ENCODE measurements around the gene OAT.
A peak's percentile ranks its signal among the peaks of the same experiment; 100 is the strongest.

OAT gene

GRCh38 chr10:124390471-124391187 is 28.1 kb downstream of the OAT start:
- ATAC-seq (no peak), DNase-seq (no peak)
- Mint-ChIP-seq H3K9me3 (no peaks in the 10 kb centered on the region), H3K4me1 (peaks cover 6% of the 10 kb centered on the region), H3K4me3 (no peak overlapping the region), H3K27ac (peak overlapping the region in 1 of 2 donors; percentile 26), H3K27me3 (no peaks in the 10 kb centered on the region)

GRCh38 chr10:124389613-124390361 is 28.9 kb downstream of the OAT start:
- H3K4me3 Mint-ChIP-seq = peak overlapping the region; percentile 47 to 66
- no peaks in the 10 kb centered on the region for H3K9me3 Mint-ChIP-seq
- no peak for DNase-seq
- ATAC-seq = peak; percentile 2
- peak overlapping the region in 1 of 2 donors; percentile 46 for H3K27ac Mint-ChIP-seq
- H3K4me1 Mint-ChIP-seq = peaks cover 6% of the 10 kb centered on the region
- H3K27me3 Mint-ChIP-seq = peaks cover 5% of the 10 kb centered on the region

- peak; percentile 93 for ATAC-seq
- DNase-seq = peak; percentile 90 to 94
- Mint-ChIP-seq H3K4me3 (peak overlapping the region; percentile 47 to 66), H3K27me3 (peaks cover 10% of the 10 kb centered on the region), H3K27ac (no peak overlapping the region), H3K4me1 (peaks cover 6% of the 10 kb centered on the region), H3K9me3 (no peaks in the 10 kb centered on the region)
Observed at GRCh38 chr10:124388823-124389612, 29.7 kb downstream of the OAT start.

- DNase-seq = no peak
- H3K9me3 Mint-ChIP-seq = no peaks in the 10 kb centered on the region
- H3K27me3 Mint-ChIP-seq = peaks cover 14% of the 10 kb centered on the region
- no peak for ATAC-seq
- H3K27ac Mint-ChIP-seq = peak overlapping the region in 1 of 2 donors; percentile 19
- peak overlapping the region in 1 of 2 donors; percentile 53 for H3K4me3 Mint-ChIP-seq
- H3K4me1 Mint-ChIP-seq = peaks cover 6% of the 10 kb centered on the region
Observed at GRCh38 chr10:124388476-124388822, 30.3 kb downstream of the OAT start.

- H3K4me1 Mint-ChIP-seq = peaks cover 6% of the 10 kb centered on the region
- no peak for ATAC-seq
- peaks cover 19% of the 10 kb centered on the region for H3K27me3 Mint-ChIP-seq
- DNase-seq = no peak
- no peaks in the 10 kb centered on the region for H3K9me3 Mint-ChIP-seq
- peak overlapping the region in 1 of 2 donors; percentile 54 for H3K27ac Mint-ChIP-seq
- peak overlapping the region in 1 of 2 donors; percentile 15 for H3K4me3 Mint-ChIP-seq
Observed at GRCh38 chr10:124387078-124387874, 31.4 kb downstream of the OAT start.

- ATAC-seq (no peak), DNase-seq (no peak)
- Mint-ChIP-seq H3K27me3 (peaks cover 25% of the 10 kb centered on the region), H3K9me3 (no peaks in the 10 kb centered on the region), H3K4me3 (no peak overlapping the region), H3K27ac (no peak overlapping the region), H3K4me1 (peaks cover 6% of the 10 kb centered on the region)
Observed at GRCh38 chr10:124386186-124387077, 32.3 kb downstream of the OAT start.

GRCh38 chr10:124385627-124386185 is 33.0 kb downstream of the OAT start:
- no peak for DNase-seq
- H3K27ac Mint-ChIP-seq = no peak overlapping the region

GRCh38 chr10:124384591-124385190 is 34.0 kb downstream of the OAT start:
- H3K9me3 Mint-ChIP-seq = no peaks in the 10 kb centered on the region
- DNase-seq (no peak), ATAC-seq (no peak)
- H3K4me3 Mint-ChIP-seq = no peak overlapping the region
- no peak overlapping the region for H3K27ac Mint-ChIP-seq
- H3K27me3 Mint-ChIP-seq = peaks cover 43% of the 10 kb centered on the region
- H3K4me1 Mint-ChIP-seq = peaks cover 4% of the 10 kb centered on the region

More at GRCh38 chr10:124385627-124386185, 33.0 kb downstream of the OAT start:
- no peaks in the 10 kb centered on the region for H3K9me3 Mint-ChIP-seq
- H3K27me3 Mint-ChIP-seq = peaks cover 33% of the 10 kb centered on the region
- peaks cover 6% of the 10 kb centered on the region for H3K4me1 Mint-ChIP-seq
- no peak overlapping the region for H3K4me3 Mint-ChIP-seq
- no peak for ATAC-seq

- ATAC-seq (no peak), DNase-seq (no peak)
- H3K27ac Mint-ChIP-seq = no peak overlapping the region
- H3K4me3 Mint-ChIP-seq = no peak overlapping the region
- H3K4me1 Mint-ChIP-seq = no peaks in the 10 kb centered on the region
- peaks cover 48% of the 10 kb centered on the region for H3K27me3 Mint-ChIP-seq
- H3K9me3 Mint-ChIP-seq = no peaks in the 10 kb centered on the region
Observed at GRCh38 chr10:124384172-124384571, 34.6 kb downstream of the OAT start.

- no peaks in the 10 kb centered on the region for H3K4me1 Mint-ChIP-seq
- peak overlapping the region in 1 of 2 donors; percentile 9 for H3K27ac Mint-ChIP-seq
- ATAC-seq (no peak), DNase-seq (no peak)
- no peaks in the 10 kb centered on the region for H3K9me3 Mint-ChIP-seq
- H3K27me3 Mint-ChIP-seq = peaks cover 55% of the 10 kb centered on the region
- no peak overlapping the region for H3K4me3 Mint-ChIP-seq
Observed at GRCh38 chr10:124383496-124383895, 35.2 kb downstream of the OAT start.

- H3K27ac Mint-ChIP-seq = no peak overlapping the region
- H3K4me1 Mint-ChIP-seq = no peaks in the 10 kb centered on the region
- DNase-seq = no peak
- H3K4me3 Mint-ChIP-seq = no peak overlapping the region
- ATAC-seq = no peak
- H3K27me3 Mint-ChIP-seq = peaks cover 67% of the 10 kb centered on the region
- H3K9me3 Mint-ChIP-seq = no peaks in the 10 kb centered on the region
Observed at GRCh38 chr10:124381011-124381611, 37.6 kb downstream of the OAT start.

- no peak for ATAC-seq
- no peak for DNase-seq
- H3K27me3 Mint-ChIP-seq = peaks cover 67% of the 10 kb centered on the region
- no peaks in the 10 kb centered on the region for H3K9me3 Mint-ChIP-seq
- H3K27ac Mint-ChIP-seq = no peak overlapping the region
- no peaks in the 10 kb centered on the region for H3K4me1 Mint-ChIP-seq
- H3K4me3 Mint-ChIP-seq = no peak overlapping the region
Observed at GRCh38 chr10:124380256-124380995, 38.3 kb downstream of the OAT start.
